IMR-90 (cell line): ENCODE measurements around the gene GNE. TPM values are rescaled to one million over a fixed set of nuclear protein-coding genes. Genes with fewer than 3 reads are reported as not detected.

Experiments used
- ATAC-seq: fragments of 200-7000 bp; cut with Tn5 transposase; 2 replicates; pipeline ENCODE4 v1.9.1; 2020; ENCODE audit warnings: low read depth, mild to moderate bottlenecking, moderate library complexity
- BruUV-seq: library from RNA; stranded (reverse); fragments of 400-500 nt; replicated peaks from 2 replicates; lab custom pipeline; 2021; lab: Mats Ljungman, UMichigan
- CTCF ChIA-PET: fragments of 300-600 bp; formaldehyde crosslinking; extraction: SDS; loops from one replicate; lab custom pipeline; 2021; ENCODE audit warnings: antibody characterized with exemption; lab: Yijun Ruan, JAX
- POLR2A ChIA-PET: fragments of 300-600 bp; sonication (Branson Sonifier 250); formaldehyde crosslinking; loops from one replicate; lab custom pipeline; 2022; ENCODE audit warnings: antibody characterized with exemption; ENCODE audit not compliant: unreplicated experiment; lab: Charles Lee
- DNase-seq: peaks from one replicate; pipeline ENCODE4 v3.0.0; 2013
- H2AFZ ChIP-seq: replicated peaks from 2 replicates; pipeline ENCODE3; 2013; ENCODE audit warnings: low read length, mild to moderate bottlenecking; ENCODE audit not compliant: poor library complexity
- H2AK5ac ChIP-seq: 2 replicates; pipeline ENCODE4 v1.6.1; 2013; ENCODE audit warnings: low read depth, low read length, inconsistent platforms
- H2AK9ac ChIP-seq: replicated peaks from 2 replicates; pipeline ENCODE3; 2013; ENCODE audit warnings: mild to moderate bottlenecking, low read depth, low read length, moderate library complexity; ENCODE audit not compliant: poor library complexity
- H2BK120ac ChIP-seq: 2 replicates; pipeline ENCODE4 v1.6.1; 2013; ENCODE audit warnings: low read depth, low read length, inconsistent platforms
- H2BK15ac ChIP-seq: 3 replicates; pipeline ENCODE4 v1.6.1; 2013; ENCODE audit warnings: low read depth, low read length, inconsistent platforms
- H2BK20ac ChIP-seq: 2 replicates; pipeline ENCODE4 v1.6.1; 2013; ENCODE audit warnings: low read depth, mild to moderate bottlenecking, inconsistent platforms, low read length, moderate library complexity
- H2BK5ac ChIP-seq: 2 replicates; pipeline ENCODE4 v1.6.1; 2013; ENCODE audit warnings: mild to moderate bottlenecking, low read depth, low read length, inconsistent platforms; ENCODE audit not compliant: poor library complexity, severe bottlenecking
- H3K14ac ChIP-seq: replicated peaks from 2 replicates; pipeline ENCODE4 v1.6.1; 2013; ENCODE audit warnings: low read depth, low read length, inconsistent platforms
- H3K18ac ChIP-seq: 2 replicates; pipeline ENCODE4 v1.6.1; 2013; ENCODE audit warnings: low read depth, low read length, control low read depth
- H3K23ac ChIP-seq: 2 replicates; pipeline ENCODE4 v1.6.1; 2013; ENCODE audit warnings: low read depth, low read length, inconsistent platforms
- H3K27ac ChIP-seq: 2 replicates; pipeline ENCODE4 v1.5.1; 2013; ENCODE audit warnings: mild to moderate bottlenecking, control low read depth, low read length; ENCODE audit not compliant: insufficient read depth
- H3K27me3 ChIP-seq: 2 replicates; pipeline ENCODE4 v1.6.1; 2013; ENCODE audit warnings: low read length; ENCODE audit not compliant: control insufficient read depth, insufficient read depth
- H3K36me3 ChIP-seq: 2 replicates; pipeline ENCODE4 v1.6.1; 2013; ENCODE audit warnings: low read length, mixed read lengths; ENCODE audit not compliant: control insufficient read depth, insufficient read depth
- H3K4ac ChIP-seq: 2 replicates; pipeline ENCODE4 v1.6.1; 2013; ENCODE audit warnings: low read depth, low read length, inconsistent platforms
- H3K4me1 ChIP-seq: 2 replicates; pipeline ENCODE4 v1.6.1; 2013; ENCODE audit warnings: low read length, mixed read lengths; ENCODE audit not compliant: control insufficient read depth, insufficient read depth
- H3K4me2 ChIP-seq: 2 replicates; pipeline ENCODE4 v1.6.1; 2013; ENCODE audit warnings: low read depth, mild to moderate bottlenecking, control low read depth, low read length, moderate library complexity
- H3K4me3 ChIP-seq: 2 replicates; pipeline ENCODE4 v1.5.1; 2013; ENCODE audit warnings: low read depth, mild to moderate bottlenecking, control low read depth, low read length, moderate library complexity; ENCODE audit not compliant: insufficient read depth
- H3K56ac ChIP-seq: 2 replicates; pipeline ENCODE4 v1.6.1; 2013; ENCODE audit warnings: low read length, inconsistent platforms; ENCODE audit not compliant: insufficient read depth; ENCODE audit errors: extremely low read depth
- H3K79me1 ChIP-seq, 2 experiments: 2 replicates each; pipeline ENCODE4 v1.6.1; 2013; ENCODE audit warnings: low read length in 2 of 2, inconsistent platforms in 1 of 2, low read depth in 1 of 2
- H3K9ac ChIP-seq: 2 replicates; pipeline ENCODE4 v1.6.1; 2013; ENCODE audit warnings: low read depth, low read length, control low read depth
- H3K9me1 ChIP-seq: 2 replicates; pipeline ENCODE4 v1.6.1; 2013; ENCODE audit warnings: low read length, inconsistent platforms; ENCODE audit not compliant: insufficient read depth
- H3K9me3 ChIP-seq: 2 replicates; pipeline ENCODE4 v1.6.1; 2013; ENCODE audit warnings: low read length; ENCODE audit not compliant: control insufficient read depth, insufficient read depth
- H4K20me1 ChIP-seq: 2 replicates; pipeline ENCODE4 v1.6.1; 2013; ENCODE audit warnings: low read length, inconsistent platforms; ENCODE audit not compliant: insufficient read depth
- H4K5ac ChIP-seq: 2 replicates; pipeline ENCODE4 v1.6.1; 2013; ENCODE audit warnings: mild to moderate bottlenecking, low read depth, low read length, control low read depth
- H4K8ac ChIP-seq, 2 experiments: 2 replicates each; pipeline ENCODE4 v1.6.1; 2013; ENCODE audit warnings: low read depth in 2 of 2, low read length in 2 of 2, control low read depth in 1 of 2, inconsistent platforms in 1 of 2
- H4K91ac ChIP-seq: 2 replicates; pipeline ENCODE4 v1.6.1; 2013; ENCODE audit warnings: low read depth, low read length, inconsistent platforms; ENCODE audit not compliant: insufficient read depth
- BHLHE40 ChIP-seq: fragments of 150-350 bp; IDR thresholded peaks from 2 replicates; pipeline ENCODE4 v1.6.1; 2016; ENCODE audit warnings: mild to moderate bottlenecking, low read depth, low read length
- ELK1 ChIP-seq: fragments of 150-350 bp; IDR thresholded peaks from 2 replicates; pipeline ENCODE4 v1.6.1; 2016; ENCODE audit warnings: low read depth, mild to moderate bottlenecking, low read length, moderate library complexity, borderline replicate concordance
- FOS ChIP-seq: fragments of 150-350 bp; IDR thresholded peaks from 2 replicates; pipeline ENCODE4 v1.6.1; 2016; ENCODE audit warnings: low read depth, low read length
- MAFK ChIP-seq: IDR thresholded peaks from 2 replicates; pipeline ENCODE4 v1.6.1; 2012; ENCODE audit warnings: low read depth, low read length, improper control_type of control experiment
- RAD21 ChIP-seq: IDR thresholded peaks from 2 replicates; pipeline ENCODE4 v1.6.1; 2012; ENCODE audit warnings: low read length, improper control_type of control experiment
- RFX5 ChIP-seq: IDR thresholded peaks from 2 replicates; pipeline ENCODE4 v1.8.0; 2012; ENCODE audit warnings: low read depth, mild to moderate bottlenecking, low read length, moderate library complexity
- USF2 ChIP-seq: fragments of 150-350 bp; IDR thresholded peaks from 2 replicates; pipeline ENCODE4 v1.6.1; 2017; ENCODE audit warnings: mild to moderate bottlenecking, antibody characterized with exemption, low read length, low read depth
- WGBS, 2 experiments: methylation state at CpG; one replicate each; pipeline versions ENCODE4 v1.1.5 to v1.1.7; 2013; ENCODE audit warnings: missing lambda C conversion rate in 2 of 2; ENCODE audit not compliant: insufficient read length in 1 of 2; ENCODE audit errors: extremely low coverage in 2 of 2; 5-methylcytosine and 5-hydroxymethylcytosine counted together
- dilution Hi-C: fragments of 300-500 bp; cut with HindIII; formaldehyde crosslinking; loops from one replicate; pipeline ENCODE4 v1.14.3; 2018; ENCODE audit warnings: low sequenced_read_pairs; ENCODE audit not compliant: unreplicated experiment
- in situ Hi-C: fragments of 300-500 bp; cut with MboI; formaldehyde crosslinking; loops from 3 replicates; pipeline ENCODE4 v1.14.3; 2019; ENCODE audit warnings: low sequenced_read_pairs, inconsistent platforms, mixed read lengths
- intact Hi-C: fragments of 100-400 bp; cut with micrococcal nuclease; formaldehyde crosslinking; loops from 2 replicates; pipeline ENCODE4 v1.10.0; 2022
- polyA plus RNA-seq, 3 experiments: library from polyadenylated mRNA; depleted of rRNA; stranded (reverse); fragments of >200 nt; gene quantifications; 2 replicates each; pipeline ENCODE4 v1.2.3, GENCODE V29; 2012; ENCODE audit warnings: low replicate concordance in 1 of 3
- total RNA-seq: library from RNA; depleted of rRNA; stranded (reverse); fragments of >200 nt; gene quantifications from 2 replicates; pipeline ENCODE4 v1.2.3, GENCODE V29; 2012

The GNE gene
- total and polyA plus RNA-seq, 2 of the 4 experiments (the other 2 are of a cell fraction): 11.7 to 34.1 TPM

GRCh38 chr9:36249189-36249588, 9.1 kb downstream of the GNE start:
- no TSS peak for BruUV-seq
- no peak overlapping the region for H3K9ac ChIP-seq
- POLR2A ChIA-PET: no interaction called here
- DNase-seq (no peak), ATAC-seq (no peak)
- no peak overlapping the region for H3K14ac ChIP-seq
- no peaks in the 10 kb centered on the region for H3K9me3 ChIP-seq
- H3K18ac ChIP-seq: no peak overlapping the region
- CTCF ChIA-PET: interaction anchor here (3.3 kb wide), 1 partner anchor 79 kb away, joined by 12 read pairs; no protein-coding TSS in a partner anchor
- no peak overlapping the region for H3K27ac ChIP-seq
- H2BK15ac ChIP-seq: no peak overlapping the region
- H3K4me1 ChIP-seq: no peaks in the 10 kb centered on the region
- intact Hi-C loops: loop anchor here (2.0 kb wide), 1 partner anchor 152 kb away; the partner anchor contains the start of gene RNF38
- no peak overlapping the region for H4K5ac ChIP-seq
- H3K36me3 ChIP-seq: peaks cover 7% of the 10 kb centered on the region
- no peak overlapping the region for H2BK120ac ChIP-seq
- H3K4me3 ChIP-seq: no peak overlapping the region
- no peak overlapping the region for H2AK5ac ChIP-seq
- dilution Hi-C loops: no loop called here
- H3K56ac ChIP-seq: no peak overlapping the region
- H3K27me3 ChIP-seq: no peaks in the 10 kb centered on the region
- no peak overlapping the region for H4K91ac ChIP-seq
- no peak for TF ChIP-seq ELK1
- TF ChIP-seq USF2: no peak
- TF ChIP-seq RFX5: no peak
- TF ChIP-seq MAFK: no peak
- no peak for TF ChIP-seq BHLHE40
- TF ChIP-seq FOS: no peak
- no peak for TF ChIP-seq RAD21
- peaks cover 6% of the 10 kb centered on the region for H3K9me1 ChIP-seq
- H3K4ac ChIP-seq: no peak overlapping the region
- no peak overlapping the region for H4K8ac ChIP-seq
- H2AFZ ChIP-seq: no peak overlapping the region
- H4K20me1 ChIP-seq: peaks cover 34% of the 10 kb centered on the region
- H2BK5ac ChIP-seq: no peak overlapping the region
- WGBS, 2 experiments: no CpG with 5 or more reads among the region's 6 CpGs
- in situ Hi-C loops: loop anchor here (5.0 kb wide), 1 partner anchor 78 kb away; no protein-coding TSS in a partner anchor
- peaks cover 27 to 51% of the 10 kb centered on the region in 2 experiments for H3K79me1 ChIP-seq
- H3K4me2 ChIP-seq: no peak overlapping the region
- H3K23ac ChIP-seq: no peak overlapping the region
- H2BK20ac ChIP-seq: no peak overlapping the region
- H2AK9ac ChIP-seq: no peak overlapping the region
